Psoas muscle (tissue), 8 donors: ENCODE results near the gene STX18. TPM values are rescaled to one million over a fixed set of nuclear protein-coding genes. Genes with fewer than 3 reads are reported as not detected.
"Not testable (repeated sequence)": the region's sequence is repeated elsewhere in the genome, so short reads cannot be mapped to it uniquely, and the experiment has no call there.

Source experiments
- ATAC-seq, 4 donors: fragments of 200-7000 bp; cut with Tn5 transposase; one replicate each; pipeline ENCODE4 v1.9.1; 2020; ENCODE audit warnings: moderate library complexity in 3 of 4, mild to moderate bottlenecking in 2 of 4
- DNase-seq, 2 donors: peaks; one replicate each; pipeline ENCODE4 v3.0.0-alpha.2; 2020
- H3K27ac ChIP-seq: fragments of 200-600 bp; one replicate; pipeline ENCODE4 v1.8.0; 2022
- H3K27me3 ChIP-seq, 3 donors: fragments of 200-600 bp in 1 of 3; one replicate each; pipeline versions ENCODE4 v1.6.1 to v1.8.0; 2013 to 2022; ENCODE audit warnings: low read length in 2 of 3, mild to moderate bottlenecking in 2 of 3, moderate library complexity in 1 of 3; ENCODE audit not compliant: insufficient read depth in 3 of 3
- H3K36me3 ChIP-seq, 2 donors: fragments of 200-600 bp in 1 of 2; one replicate each; pipeline versions ENCODE4 v1.6.1 to v1.8.0; 2013 to 2022; ENCODE audit warnings: low read depth in 1 of 2, mild to moderate bottlenecking in 1 of 2, moderate library complexity in 1 of 2; ENCODE audit not compliant: insufficient read depth in 1 of 2
- H3K4me1 ChIP-seq: fragments of 200-600 bp; one replicate; pipeline ENCODE4 v1.8.0; 2022
- H3K4me3 ChIP-seq: fragments of 200-600 bp; one replicate; pipeline ENCODE4 v1.8.0; 2022; ENCODE audit warnings: mild to moderate bottlenecking
- H3K9me3 ChIP-seq: fragments of 200-600 bp; one replicate; pipeline ENCODE4 v1.8.0; 2022
- WGBS, 3 donors: extraction: QIAGEN DNeasy Blood & Tissue Kit; methylation state at CpG; one replicate each; pipeline versions ENCODE4 v1.1.6 to v1.1.7; 2013; 5-methylcytosine and 5-hydroxymethylcytosine counted together
- intact Hi-C, 2 donors: fragments of 100-400 bp; cut with DNase I; formaldehyde crosslinking; loops; one replicate each; pipeline versions ENCODE4 v1.11.0 to v1.14.2; 2022
- polyA plus RNA-seq, 3 donors: library from polyadenylated mRNA; stranded (reverse); fragments of 200-250 nt; gene quantifications; one replicate each; pipeline ENCODE4 v1.2.3, GENCODE V29; 2013
- total RNA-seq, 4 donors: library from RNA; stranded (reverse); fragmentation: NEBNext Ultra II Directional in 2 of 4; extraction: Animal tissue kit (Norgen Biotek cat#: 25700) in 2 of 4; gene quantifications; one replicate each; pipeline versions ENCODE4 v1.2.1 to v1.2.4, GENCODE V29; 2021 to 2023
- TF ChIP-seq, protein P1 (sequence below): fragments of 200-600 bp; IDR thresholded peaks from one replicate; pipeline ENCODE4 v1.8.0; 2022; ENCODE audit warnings: antibody characterized with exemption
- donor health status: healthy with polysubstance abuse.
- donor health status: DM: no; HTN: no; CAD: no; lungs with moderate emphysema.
- donor health status: Bipolar disorder and iron deficiency.
- donor health status: healthy.
- donor health status: DM: yes; HTN: yes; CAD: no.
- donor health status: DM: no; HTN: no; CAD: no.
- donor health status: DM: no; HTN: no; CAD: no.
- donor health status: DM: yes; HTN: yes; CAD: no.

The STX18 gene
- total and polyA plus RNA-seq, 7 donors: 12.1 to 29.7 (median 21.1) TPM

DNA sequence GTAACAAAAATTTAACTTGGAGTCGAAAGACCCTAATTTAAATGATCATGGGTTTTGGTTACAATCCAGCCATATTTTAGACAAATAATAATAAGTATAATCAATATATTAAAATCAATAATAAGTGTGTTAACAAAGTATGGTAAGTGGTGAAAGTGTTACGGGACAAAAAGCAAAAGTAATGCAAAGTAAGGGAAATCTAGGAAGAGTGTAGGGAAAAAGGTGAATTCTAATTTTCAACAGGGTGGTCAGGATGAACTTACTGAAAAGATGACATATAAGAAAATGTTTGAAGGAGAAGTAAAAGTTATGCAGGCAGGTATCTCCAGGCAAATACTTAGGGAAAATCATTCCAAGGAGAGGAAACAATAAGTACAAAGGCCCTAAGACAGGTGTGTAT, 32.3 kb downstream of the STX18 start:
- TF ChIP-seq, protein P1, sequence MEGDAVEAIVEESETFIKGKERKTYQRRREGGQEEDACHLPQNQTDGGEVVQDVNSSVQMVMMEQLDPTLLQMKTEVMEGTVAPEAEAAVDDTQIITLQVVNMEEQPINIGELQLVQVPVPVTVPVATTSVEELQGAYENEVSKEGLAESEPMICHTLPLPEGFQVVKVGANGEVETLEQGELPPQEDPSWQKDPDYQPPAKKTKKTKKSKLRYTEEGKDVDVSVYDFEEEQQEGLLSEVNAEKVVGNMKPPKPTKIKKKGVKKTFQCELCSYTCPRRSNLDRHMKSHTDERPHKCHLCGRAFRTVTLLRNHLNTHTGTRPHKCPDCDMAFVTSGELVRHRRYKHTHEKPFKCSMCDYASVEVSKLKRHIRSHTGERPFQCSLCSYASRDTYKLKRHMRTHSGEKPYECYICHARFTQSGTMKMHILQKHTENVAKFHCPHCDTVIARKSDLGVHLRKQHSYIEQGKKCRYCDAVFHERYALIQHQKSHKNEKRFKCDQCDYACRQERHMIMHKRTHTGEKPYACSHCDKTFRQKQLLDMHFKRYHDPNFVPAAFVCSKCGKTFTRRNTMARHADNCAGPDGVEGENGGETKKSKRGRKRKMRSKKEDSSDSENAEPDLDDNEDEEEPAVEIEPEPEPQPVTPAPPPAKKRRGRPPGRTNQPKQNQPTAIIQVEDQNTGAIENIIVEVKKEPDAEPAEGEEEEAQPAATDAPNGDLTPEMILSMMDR: no peak
- H3K36me3 ChIP-seq: no peaks in the 10 kb centered on the region
- intact Hi-C loops: no loop called here
- ATAC-seq: no peak
- H3K4me3 ChIP-seq: no peak overlapping the region
- H3K27ac ChIP-seq: no peak overlapping the region
- no peaks in the 10 kb centered on the region for H3K9me3 ChIP-seq
- WGBS, 3 donors: 97 to 98% (median 98%) methylated on average over 2 of the region's 2 CpGs
- DNase-seq: no peak
- no peaks in the 10 kb centered on the region for H3K27me3 ChIP-seq
- H3K4me1 ChIP-seq: no peaks in the 10 kb centered on the region

DNA sequence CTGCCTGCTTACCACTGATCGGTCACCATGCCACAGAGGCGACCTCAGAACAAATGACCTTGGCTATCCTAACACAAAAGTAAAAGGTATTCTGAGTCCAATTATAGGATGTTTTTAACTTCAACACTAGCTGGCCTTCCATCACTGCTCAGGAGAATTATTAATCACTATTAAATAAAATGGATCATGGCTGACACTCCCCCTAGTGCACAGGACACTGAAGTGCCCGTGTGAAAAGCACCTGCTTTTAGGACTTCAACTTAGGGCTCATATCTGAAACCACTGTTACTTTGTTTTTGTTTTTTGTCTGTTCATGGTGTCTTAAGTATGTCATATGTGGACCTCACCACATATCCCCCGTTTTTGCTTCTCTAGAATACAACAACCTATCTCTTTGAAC, 33.9 kb downstream of the STX18 start:
- H3K36me3 ChIP-seq: no peaks in the 10 kb centered on the region
- intact Hi-C loops: no loop called here
- H3K9me3 ChIP-seq: no peaks in the 10 kb centered on the region
- ATAC-seq (no peak), DNase-seq (no peak)
- no peak overlapping the region for H3K27ac ChIP-seq
- no peaks in the 10 kb centered on the region for H3K4me1 ChIP-seq
- 74 to 79% (median 74%) methylated on average over 4 of the region's 4 CpGs for WGBS, 3 donors
- H3K4me3 ChIP-seq: no peak overlapping the region
- H3K27me3 ChIP-seq: no peaks in the 10 kb centered on the region
- TF ChIP-seq, protein P1: peak; percentile 7

DNA sequence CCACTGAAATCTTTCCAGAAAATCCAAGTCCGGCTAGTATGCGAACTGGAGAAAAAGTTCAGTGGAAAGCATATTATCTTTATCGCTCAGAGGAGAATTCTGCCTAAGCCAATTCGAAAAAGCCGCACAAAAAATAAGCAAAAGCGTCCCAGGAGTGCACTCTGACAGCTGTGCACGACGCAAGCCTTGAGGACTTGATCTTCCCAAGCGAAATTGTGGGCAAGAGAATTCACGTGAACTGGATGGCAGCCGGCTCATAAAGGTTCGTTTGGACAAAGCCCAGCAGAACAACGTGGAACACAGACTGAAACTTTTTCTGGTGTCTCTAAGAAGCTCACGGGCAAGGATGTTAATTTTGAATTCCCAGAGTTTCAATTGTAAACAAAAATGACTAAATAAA, 34.4 kb downstream of the STX18 start:
- no peaks in the 10 kb centered on the region for H3K4me1 ChIP-seq
- intact Hi-C loops: no loop called here
- no peaks in the 10 kb centered on the region for H3K9me3 ChIP-seq
- no peaks in the 10 kb centered on the region for H3K36me3 ChIP-seq
- no peak for ATAC-seq
- H3K27me3 ChIP-seq: no peaks in the 10 kb centered on the region
- no peak overlapping the region for H3K27ac ChIP-seq
- TF ChIP-seq, protein P1: no peak
- no peak for DNase-seq
- no peak overlapping the region for H3K4me3 ChIP-seq
- WGBS, 3 donors: 71 to 77% (median 75%) methylated on average over 14 of the region's 14 CpGs

DNA sequence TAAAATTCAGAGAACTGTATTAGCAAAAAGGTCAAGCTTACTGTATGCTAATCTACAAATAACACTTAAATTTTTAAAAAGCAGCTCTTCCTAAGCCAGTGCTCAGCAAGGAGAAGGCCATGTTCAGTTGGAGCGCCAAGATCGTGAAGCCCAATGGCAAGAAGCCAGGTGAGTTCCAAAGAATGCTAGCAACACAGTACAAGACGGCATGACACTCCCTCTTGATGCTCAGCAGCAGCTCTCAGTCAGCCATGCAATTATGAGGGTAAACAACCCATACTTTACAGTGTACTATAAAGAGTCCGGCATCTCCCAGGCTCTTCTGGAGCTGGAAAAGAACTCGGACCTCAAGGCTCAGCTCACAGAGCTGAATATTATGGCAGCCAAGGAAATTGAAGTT, 34.9 kb downstream of the STX18 start:
- DNase-seq: no peak
- no peak for ATAC-seq
- 77 to 82% (median 82%) methylated on average over 5 of the region's 5 CpGs for WGBS, 3 donors

DNA sequence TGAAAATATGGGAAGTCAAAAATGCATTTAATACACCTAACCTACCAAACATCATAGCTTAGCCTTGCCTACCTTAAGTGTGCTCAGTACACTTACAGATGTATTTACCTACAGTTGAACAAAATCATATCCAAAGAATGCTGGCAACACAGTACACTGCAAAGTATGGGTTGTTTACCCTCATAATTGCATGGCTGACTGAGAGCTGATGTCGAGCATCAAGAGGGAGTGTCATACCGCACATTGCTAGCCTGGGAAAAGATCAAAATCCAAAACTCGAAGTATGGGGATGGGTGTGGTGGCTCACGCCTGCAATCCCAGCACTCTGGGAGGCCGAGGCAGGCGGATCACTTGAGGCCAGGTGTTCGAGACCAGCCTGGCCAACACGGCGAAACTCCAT, 36.6 kb downstream of the STX18 start:
- H3K27me3 ChIP-seq, intact Hi-C loops, DNase-seq, H3K36me3 ChIP-seq, H3K4me1 ChIP-seq, H3K9me3 ChIP-seq, H3K4me3 ChIP-seq, H3K27ac ChIP-seq, ATAC-seq: not testable (repeated sequence)
- 96 to 98% (median 96%) methylated on average over 9 of the region's 9 CpGs for WGBS, 3 donors

More for the DNA sequence above, 34.9 kb downstream of the STX18 start:
- H3K4me1 ChIP-seq: no peaks in the 10 kb centered on the region
- intact Hi-C loops: no loop called here
- H3K27me3 ChIP-seq: no peaks in the 10 kb centered on the region
- H3K36me3 ChIP-seq: no peaks in the 10 kb centered on the region
- no peaks in the 10 kb centered on the region for H3K9me3 ChIP-seq
- H3K4me3 ChIP-seq: no peak overlapping the region
- H3K27ac ChIP-seq: no peak overlapping the region
- TF ChIP-seq, protein P1: no peak
